GM23338 (cell line): ENCODE measurements around the gene SH3PXD2B.

ENCODE experiments used
- CTCF ChIP-seq, 2 experiments: fragments of 200-600 bp in 1 of 2; sonication (generic) in 1 of 2; conservative IDR thresholded peaks; 2 replicates each; pipeline versions ENCODE4 v1.5.1 to v1.6.1; 2016 to 2017; ENCODE audit warnings: antibody characterized with exemption in 2 of 2, low read depth in 2 of 2, mild to moderate bottlenecking in 2 of 2, moderate library complexity in 1 of 2
- EZH2 ChIP-seq: fragments of 200-600 bp; sonication (generic); IDR thresholded peaks from one replicate; pipeline ENCODE4 v1.8.0; 2017; ENCODE audit warnings: antibody characterized with exemption, mild to moderate bottlenecking, low read depth; ENCODE audit not compliant: unreplicated experiment
- EZH2phosphoT487 ChIP-seq: fragments of 200-600 bp; sonication (generic); IDR thresholded peaks from one replicate; pipeline ENCODE4 v1.8.1; 2018; ENCODE audit warnings: antibody characterized with exemption; ENCODE audit not compliant: unreplicated experiment
- JUNB ChIP-seq: IDR thresholded peaks from one replicate; pipeline ENCODE4 v1.6.1; 2016; ENCODE audit warnings: antibody characterized with exemption; ENCODE audit not compliant: unreplicated experiment
- POLR2AphosphoS5 ChIP-seq: IDR thresholded peaks from 2 replicates; pipeline ENCODE4 v1.6.1; 2016; ENCODE audit warnings: antibody characterized with exemption, low read depth
- STAT1 ChIP-seq: IDR thresholded peaks from one replicate; pipeline ENCODE4 v1.6.1; 2016; ENCODE audit warnings: antibody characterized with exemption; ENCODE audit not compliant: unreplicated experiment
- ZNF114 ChIP-seq: fragments of 250-450 bp; sonication (Bioruptor Pico); IDR thresholded peaks from 2 replicates; pipeline ENCODE4 v1.5.0; 2020; ENCODE audit warnings: mild to moderate bottlenecking, moderate library complexity
- TF ChIP-seq, protein P1 (sequence below): IDR thresholded peaks from one replicate; pipeline ENCODE4 v1.6.1; 2018; ENCODE audit warnings: antibody characterized with exemption; ENCODE audit not compliant: unreplicated experiment

- TF ChIP-seq CTCF (conservative IDR thresholded peaks at IDR 0.05; ENCODE audit: low read depth in 2 of 2) (no peak), POLR2AphosphoS5 (no peak), JUNB (no peak), EZH2phosphoT487 (no peak), EZH2 (no peak), ZNF114 (CRISPR knock-in tag) (no peak), STAT1 (no peak)
- TF ChIP-seq, protein P1, sequence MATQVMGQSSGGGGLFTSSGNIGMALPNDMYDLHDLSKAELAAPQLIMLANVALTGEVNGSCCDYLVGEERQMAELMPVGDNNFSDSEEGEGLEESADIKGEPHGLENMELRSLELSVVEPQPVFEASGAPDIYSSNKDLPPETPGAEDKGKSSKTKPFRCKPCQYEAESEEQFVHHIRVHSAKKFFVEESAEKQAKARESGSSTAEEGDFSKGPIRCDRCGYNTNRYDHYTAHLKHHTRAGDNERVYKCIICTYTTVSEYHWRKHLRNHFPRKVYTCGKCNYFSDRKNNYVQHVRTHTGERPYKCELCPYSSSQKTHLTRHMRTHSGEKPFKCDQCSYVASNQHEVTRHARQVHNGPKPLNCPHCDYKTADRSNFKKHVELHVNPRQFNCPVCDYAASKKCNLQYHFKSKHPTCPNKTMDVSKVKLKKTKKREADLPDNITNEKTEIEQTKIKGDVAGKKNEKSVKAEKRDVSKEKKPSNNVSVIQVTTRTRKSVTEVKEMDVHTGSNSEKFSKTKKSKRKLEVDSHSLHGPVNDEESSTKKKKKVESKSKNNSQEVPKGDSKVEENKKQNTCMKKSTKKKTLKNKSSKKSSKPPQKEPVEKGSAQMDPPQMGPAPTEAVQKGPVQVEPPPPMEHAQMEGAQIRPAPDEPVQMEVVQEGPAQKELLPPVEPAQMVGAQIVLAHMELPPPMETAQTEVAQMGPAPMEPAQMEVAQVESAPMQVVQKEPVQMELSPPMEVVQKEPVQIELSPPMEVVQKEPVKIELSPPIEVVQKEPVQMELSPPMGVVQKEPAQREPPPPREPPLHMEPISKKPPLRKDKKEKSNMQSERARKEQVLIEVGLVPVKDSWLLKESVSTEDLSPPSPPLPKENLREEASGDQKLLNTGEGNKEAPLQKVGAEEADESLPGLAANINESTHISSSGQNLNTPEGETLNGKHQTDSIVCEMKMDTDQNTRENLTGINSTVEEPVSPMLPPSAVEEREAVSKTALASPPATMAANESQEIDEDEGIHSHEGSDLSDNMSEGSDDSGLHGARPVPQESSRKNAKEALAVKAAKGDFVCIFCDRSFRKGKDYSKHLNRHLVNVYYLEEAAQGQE: no peak
These were observed 13.0 kb downstream of the SH3PXD2B start for GRCh38 chr5:172441262-172441751.
